SK-N-SH (cell line): ENCODE data around the gene RASAL2. TPM values are rescaled to one million over a fixed set of nuclear protein-coding genes. Genes with fewer than 3 reads are reported as not detected.
A peak's percentile ranks its signal among the peaks of the same experiment; 100 is the strongest.

Source experiments
- CTCF ChIA-PET: fragments of 300-600, 350-600 bp; formaldehyde crosslinking; extraction: SDS; loops from one replicate; lab custom pipeline; 2021; lab: Yijun Ruan, JAX
- POLR2A ChIA-PET: fragments of 350-600 bp; sonication (Branson Sonifier 250); formaldehyde crosslinking; extraction: SDS; loops from one replicate; lab custom pipeline; 2020; ENCODE audit warnings: antibody characterized with exemption, inconsistent platforms; lab: Yijun Ruan, JAX
- DNase-seq: peaks from one replicate; pipeline ENCODE4 v3.0.0; 2012
- H2AFZ ChIP-seq: fragments of 200-600 bp; sonication (generic); 2 replicates; pipeline ENCODE4 v1.8.1; 2016; ENCODE audit warnings: antibody characterized with exemption, mild to moderate bottlenecking, low read depth
- H3F3A ChIP-seq: fragments of 200-600 bp; sonication (generic); replicated peaks from 2 replicates; pipeline ENCODE3; 2016; ENCODE audit warnings: antibody characterized with exemption, mild to moderate bottlenecking; ENCODE audit not compliant: insufficient read depth
- H3K27ac ChIP-seq, 2 experiments: fragments of 200-500 bp in 1 of 2; fragments of 200-600 bp in 1 of 2; sonication (Bioruptor generic) in 1 of 2; sonication (generic), shearing (Covaris generic) in 1 of 2; 2 replicates each; pipeline versions ENCODE4 v1.5.1 to v1.6.1; 2014 to 2016; ENCODE audit warnings: low read depth in 2 of 2, inconsistent platforms in 1 of 2, low read length in 1 of 2, mild to moderate bottlenecking in 1 of 2, mixed read lengths in 1 of 2
- H3K27me3 ChIP-seq: fragments of 200-600 bp; sonication (generic), shearing (Covaris generic); 2 replicates; pipeline ENCODE4 v1.6.1; 2016; ENCODE audit warnings: mixed run types; ENCODE audit not compliant: insufficient read depth
- H3K36me3 ChIP-seq, 2 experiments: fragments of 200-500 bp in 1 of 2; fragments of 200-600 bp in 1 of 2; sonication (Bioruptor generic) in 1 of 2; sonication (generic) in 1 of 2; replicated peaks in 1 of 2; 2 replicates each; pipeline versions ENCODE3 to v1.5.1; 2014 to 2016; ENCODE audit warnings: low read length in 1 of 2, mild to moderate bottlenecking in 1 of 2; ENCODE audit not compliant: insufficient read depth in 2 of 2, control insufficient read depth in 1 of 2
- H3K4me1 ChIP-seq, 2 experiments: fragments of 200-500 bp in 1 of 2; fragments of 200-600 bp in 1 of 2; sonication (Bioruptor generic) in 1 of 2; sonication (generic), shearing (Covaris generic) in 1 of 2; 2 replicates each; pipeline versions ENCODE4 v1.5.1 to v1.6.1; 2014 to 2016; ENCODE audit warnings: low read depth in 1 of 2, low read length in 1 of 2, mixed run types in 1 of 2; ENCODE audit not compliant: insufficient read depth in 2 of 2, control insufficient read depth in 1 of 2
- H3K4me2 ChIP-seq: fragments of 200-600 bp; sonication (generic), shearing (Covaris generic); 2 replicates; pipeline ENCODE4 v1.6.1; 2017; ENCODE audit warnings: mixed run types
- H3K4me3 ChIP-seq, 2 experiments: fragments of 200-500 bp in 1 of 2; fragments of 200-600 bp in 1 of 2; sonication (Bioruptor generic) in 1 of 2; sonication (generic), shearing (Covaris generic) in 1 of 2; 2 replicates each; pipeline versions ENCODE4 v1.5.1 to v1.8.1; 2014 to 2016; ENCODE audit warnings: low read depth in 2 of 2, inconsistent platforms in 1 of 2, low read length in 1 of 2, mild to moderate bottlenecking in 1 of 2, mixed read lengths in 1 of 2, moderate library complexity in 1 of 2
- H3K79me2 ChIP-seq: fragments of 200-600 bp; sonication (generic); 2 replicates; pipeline ENCODE4 v1.8.1; 2017; ENCODE audit warnings: mild to moderate bottlenecking; ENCODE audit not compliant: insufficient read depth
- H3K9ac ChIP-seq: fragments of 200-600 bp; sonication (generic); 2 replicates; pipeline ENCODE4 v1.6.1; 2017; ENCODE audit warnings: mixed run types
- H3K9me2 ChIP-seq: fragments of 200-600 bp; sonication (generic); 2 replicates; pipeline ENCODE4 v1.6.1; 2017; ENCODE audit warnings: mixed run types
- H3K9me3 ChIP-seq: fragments of 200-600 bp; sonication (generic); 2 replicates; pipeline ENCODE4 v1.6.1; 2017; ENCODE audit warnings: mixed run types, mild to moderate bottlenecking, moderate library complexity
- H4K20me1 ChIP-seq: fragments of 200-600 bp; sonication (generic); 2 replicates; pipeline ENCODE4 v1.6.1; 2017; ENCODE audit warnings: mild to moderate bottlenecking, mixed run types; ENCODE audit not compliant: insufficient read depth
- CHD2 ChIP-seq: fragments of 150-350 bp; IDR thresholded peaks from 2 replicates; pipeline ENCODE4 v1.6.1; 2018; ENCODE audit warnings: low read length; ENCODE audit not compliant: partially characterized antibody
- ELF1 ChIP-seq: IDR thresholded peaks from 2 replicates; pipeline ENCODE4 v1.4.0; 2012
- EP300 ChIP-seq, 2 experiments: IDR thresholded peaks; 2 replicates each; pipeline versions ENCODE4 v1.4.0 to v1.6.1; 2012; ENCODE audit warnings: borderline replicate concordance in 1 of 2, low read depth in 1 of 2, low read length in 1 of 2
- EZH2phosphoT487 ChIP-seq: fragments of 200-600 bp; sonication (generic); IDR thresholded peaks from 2 replicates; pipeline ENCODE4 v1.6.1; 2017; ENCODE audit warnings: low read depth, mixed run types, mild to moderate bottlenecking, antibody characterized with exemption, moderate library complexity, borderline replicate concordance
- FOSL2 ChIP-seq: IDR thresholded peaks from 2 replicates; pipeline ENCODE4 v1.4.0; 2012; ENCODE audit warnings: low read depth, mild to moderate bottlenecking, moderate library complexity, borderline replicate concordance
- FOXJ3 ChIP-seq: sonication (generic); formaldehyde crosslinking; IDR thresholded peaks from 2 replicates; pipeline ENCODE4 v1.5.1; 2020; ENCODE audit warnings: mild to moderate bottlenecking, missing genetic modification reagents
- FOXM1 ChIP-seq: IDR thresholded peaks from 2 replicates; pipeline ENCODE4 v1.4.0; 2012; ENCODE audit warnings: low read depth, mild to moderate bottlenecking
- GABPA ChIP-seq: IDR thresholded peaks from 2 replicates; pipeline ENCODE4 v1.4.0; 2012; ENCODE audit warnings: low read depth, mild to moderate bottlenecking
- JUND ChIP-seq: IDR thresholded peaks from 2 replicates; pipeline ENCODE4 v1.4.0; 2012
- MEF2A ChIP-seq: IDR thresholded peaks from 2 replicates; pipeline ENCODE4 v1.4.0; 2012; ENCODE audit warnings: low read depth, borderline replicate concordance
- MXI1 ChIP-seq: IDR thresholded peaks from 2 replicates; pipeline ENCODE4 v1.6.1; 2012; ENCODE audit warnings: mild to moderate bottlenecking, low read depth, low read length, improper control_type of control experiment
- POLR2AphosphoS5 ChIP-seq: IDR thresholded peaks from 2 replicates; pipeline ENCODE4 v1.6.1; 2012; ENCODE audit warnings: low read depth, low read length
- RAD21 ChIP-seq: IDR thresholded peaks from 2 replicates; pipeline ENCODE4 v1.6.1; 2012; ENCODE audit warnings: mild to moderate bottlenecking, low read length
- RCOR1 ChIP-seq: fragments of 150-350 bp; IDR thresholded peaks from 2 replicates; pipeline ENCODE4 v1.6.1; 2017; ENCODE audit warnings: antibody characterized with exemption, low read length
- RXRA ChIP-seq: IDR thresholded peaks from 2 replicates; pipeline ENCODE4 v1.4.0; 2012; ENCODE audit warnings: low read depth, mild to moderate bottlenecking, borderline replicate concordance
- SMC3 ChIP-seq: IDR thresholded peaks from 2 replicates; pipeline ENCODE4 v1.6.1; 2012; ENCODE audit warnings: low read depth, low read length, improper control_type of control experiment
- TAF1 ChIP-seq: IDR thresholded peaks from 2 replicates; pipeline ENCODE4 v1.6.1; 2012; ENCODE audit warnings: low read depth, mild to moderate bottlenecking, low read length, moderate library complexity, borderline replicate concordance
- TCF12 ChIP-seq: IDR thresholded peaks from 2 replicates; pipeline ENCODE4 v1.4.0; 2012
- TEAD4 ChIP-seq: IDR thresholded peaks from 2 replicates; pipeline ENCODE4 v1.4.0; 2012; ENCODE audit warnings: mild to moderate bottlenecking, borderline replicate concordance; ENCODE audit not compliant: insufficient read depth
- YY1 ChIP-seq: IDR thresholded peaks from 2 replicates; pipeline ENCODE4 v1.4.0; 2012; ENCODE audit warnings: low read depth, mild to moderate bottlenecking
- WGBS: methylation state at CpG from one replicate; pipeline ENCODE4 v1.1.6; 2017; ENCODE audit warnings: low lambda C conversion rate; 5-methylcytosine and 5-hydroxymethylcytosine counted together
- polyA plus RNA-seq, 3 experiments: library from polyadenylated mRNA; depleted of rRNA; stranded (reverse); fragments of >200 nt; gene quantifications; 2 replicates each; pipeline ENCODE4 v1.2.3, GENCODE V29; 2012
- TF ChIP-seq, protein P1 (sequence below): IDR thresholded peaks from 2 replicates; pipeline ENCODE4 v1.4.0; 2012; ENCODE audit warnings: low read depth, borderline replicate concordance
- TF ChIP-seq, protein P2 (sequence below): IDR thresholded peaks from 2 replicates; pipeline ENCODE4; 2012
- TF ChIP-seq, protein P3 (sequence below): IDR thresholded peaks from 2 replicates; pipeline ENCODE4 v1.4.0; 2012; ENCODE audit warnings: low read depth, borderline replicate concordance

RASAL2 gene
- polyA plus RNA-seq, 1 of the 3 experiments (the other 2 are of a cell fraction): 6.9 TPM

DNA sequence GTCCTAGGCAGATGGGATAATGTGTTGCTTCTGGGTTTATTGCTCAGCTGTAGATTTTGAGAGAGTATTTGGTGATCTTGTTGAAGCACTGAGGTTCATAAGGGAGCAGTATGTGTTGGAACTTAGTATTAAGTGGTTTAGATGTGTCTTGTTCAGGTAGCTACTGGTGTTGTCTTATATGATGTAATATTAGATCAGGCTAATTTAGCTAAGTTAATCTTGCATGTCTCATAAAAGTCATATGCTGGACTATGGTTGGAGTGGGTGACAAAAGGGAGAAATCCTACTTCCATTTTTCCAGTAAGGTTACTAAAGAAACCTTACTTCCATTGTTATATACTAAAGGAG, 206.4 kb downstream of the RASAL2 start:
- CTCF ChIA-PET: interaction anchor here (0.6 to 2.9 kb wide), 42 partner anchors 8 to 781 kb away, joined by 3 to 64 read pairs (median 4); partner anchors contain the start of gene RASAL2
- Histone ChIP-seq H2AFZ (no peak overlapping the region), H3K36me3 (peaks cover 0 to 6% of the 10 kb centered on the region in 2 experiments)
- TF ChIP-seq ELF1 (no peak), JUND (no peak), MXI1 (no peak), MEF2A (no peak), FOSL2 (no peak), EP300 (IDR thresholded peaks at IDR 0.05; ENCODE audit: borderline replicate concordance in 1 of 2, low read depth in 1 of 2, low read length in 1 of 2) (no peak), POLR2AphosphoS5 (no peak), RCOR1 (no peak), FOXJ3 (CRISPR knock-in tag) (no peak), CHD2 (no peak), FOXM1 (no peak), YY1 (no peak), TCF12 (no peak), GABPA (no peak), EZH2phosphoT487 (no peak)
- TF ChIP-seq, protein P1, sequence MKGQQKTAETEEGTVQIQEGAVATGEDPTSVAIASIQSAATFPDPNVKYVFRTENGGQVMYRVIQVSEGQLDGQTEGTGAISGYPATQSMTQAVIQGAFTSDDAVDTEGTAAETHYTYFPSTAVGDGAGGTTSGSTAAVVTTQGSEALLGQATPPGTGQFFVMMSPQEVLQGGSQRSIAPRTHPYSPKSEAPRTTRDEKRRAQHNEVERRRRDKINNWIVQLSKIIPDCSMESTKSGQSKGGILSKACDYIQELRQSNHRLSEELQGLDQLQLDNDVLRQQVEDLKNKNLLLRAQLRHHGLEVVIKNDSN: no peak
- TF ChIP-seq, all 33 proteins: peak for 0
- Histone ChIP-seq H3K4me2 (no peak overlapping the region), H3K9me3 (no peaks in the 10 kb centered on the region), H3K4me3 (no peak overlapping the region; a peak in 1 of 4 replicates), H3K9ac (no peak overlapping the region), H3K27me3 (no peaks in the 10 kb centered on the region), H3K9me2 (no peaks in the 10 kb centered on the region), H4K20me1 (no peaks in the 10 kb centered on the region), H3K79me2 (peaks cover 13% of the 10 kb centered on the region; the same call in 1 of the 2 replicates), H3K27ac (peak overlapping the region; percentile 15 to 80; a peak in 3 of 4 replicates), H3K4me1 (peaks cover 3 to 4% of the 10 kb centered on the region in 2 experiments; a peak in 2 of 4 replicates), H3F3A (no peaks in the 10 kb centered on the region)
- DNase-seq: no peak
- POLR2A ChIA-PET: interaction anchor here (0.6 kb wide), 1 partner anchor 228 kb away, joined by 3 read pairs; no protein-coding TSS in a partner anchor

DNA sequence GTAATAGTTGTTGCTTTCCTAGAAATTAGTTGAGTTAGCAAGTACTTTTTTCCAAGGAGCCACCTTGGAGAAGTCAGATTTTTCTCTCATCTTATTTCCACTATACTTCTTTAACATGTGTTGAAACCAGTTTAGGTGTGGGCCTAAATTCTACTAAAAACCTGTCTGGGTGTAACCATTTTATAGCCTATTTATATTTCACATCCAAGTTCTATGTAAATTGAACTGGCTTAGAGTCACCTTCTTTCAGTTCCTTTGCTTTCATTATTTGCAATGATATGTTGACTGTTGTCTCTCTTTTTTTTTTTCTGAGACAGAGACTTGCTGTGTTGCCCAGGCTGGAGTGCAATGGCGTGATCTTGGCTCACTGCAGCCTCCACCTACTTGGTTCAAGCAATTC, 207.2 kb downstream of the RASAL2 start:
- H3K27ac ChIP-seq: peak overlapping the region in 1 of 2 experiments; percentile 80; a peak in 1 of 4 replicates
- no peaks in the 10 kb centered on the region for H3K9me2 ChIP-seq
- WGBS: 100% methylated on average over 1 of the region's 1 CpG
- no peak overlapping the region for H3K9ac ChIP-seq
- H3K36me3 ChIP-seq: peaks cover 0 to 6% of the 10 kb centered on the region in 2 experiments
- peaks cover 14% of the 10 kb centered on the region; the same call in 1 of the 2 replicates for H3K79me2 ChIP-seq
- no peak overlapping the region for H3K4me3 ChIP-seq
- no peak for TF ChIP-seq TAF1
- TF ChIP-seq, protein P2, sequence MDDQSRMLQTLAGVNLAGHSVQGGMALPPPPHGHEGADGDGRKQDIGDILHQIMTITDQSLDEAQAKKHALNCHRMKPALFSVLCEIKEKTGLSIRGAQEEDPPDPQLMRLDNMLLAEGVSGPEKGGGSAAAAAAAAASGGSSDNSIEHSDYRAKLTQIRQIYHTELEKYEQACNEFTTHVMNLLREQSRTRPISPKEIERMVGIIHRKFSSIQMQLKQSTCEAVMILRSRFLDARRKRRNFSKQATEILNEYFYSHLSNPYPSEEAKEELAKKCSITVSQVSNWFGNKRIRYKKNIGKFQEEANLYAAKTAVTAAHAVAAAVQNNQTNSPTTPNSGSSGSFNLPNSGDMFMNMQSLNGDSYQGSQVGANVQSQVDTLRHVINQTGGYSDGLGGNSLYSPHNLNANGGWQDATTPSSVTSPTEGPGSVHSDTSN: no peak
- no peak for TF ChIP-seq TEAD4
- TF ChIP-seq FOXJ3 (CRISPR knock-in tag): no peak
- no peak for TF ChIP-seq EP300 (IDR thresholded peaks at IDR 0.05; ENCODE audit: borderline replicate concordance in 1 of 2, low read depth in 1 of 2, low read length in 1 of 2)
- TF ChIP-seq, protein P3, sequence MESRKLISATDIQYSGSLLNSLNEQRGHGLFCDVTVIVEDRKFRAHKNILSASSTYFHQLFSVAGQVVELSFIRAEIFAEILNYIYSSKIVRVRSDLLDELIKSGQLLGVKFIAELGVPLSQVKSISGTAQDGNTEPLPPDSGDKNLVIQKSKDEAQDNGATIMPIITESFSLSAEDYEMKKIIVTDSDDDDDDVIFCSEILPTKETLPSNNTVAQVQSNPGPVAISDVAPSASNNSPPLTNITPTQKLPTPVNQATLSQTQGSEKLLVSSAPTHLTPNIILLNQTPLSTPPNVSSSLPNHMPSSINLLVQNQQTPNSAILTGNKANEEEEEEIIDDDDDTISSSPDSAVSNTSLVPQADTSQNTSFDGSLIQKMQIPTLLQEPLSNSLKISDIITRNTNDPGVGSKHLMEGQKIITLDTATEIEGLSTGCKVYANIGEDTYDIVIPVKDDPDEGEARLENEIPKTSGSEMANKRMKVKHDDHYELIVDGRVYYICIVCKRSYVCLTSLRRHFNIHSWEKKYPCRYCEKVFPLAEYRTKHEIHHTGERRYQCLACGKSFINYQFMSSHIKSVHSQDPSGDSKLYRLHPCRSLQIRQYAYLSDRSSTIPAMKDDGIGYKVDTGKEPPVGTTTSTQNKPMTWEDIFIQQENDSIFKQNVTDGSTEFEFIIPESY: no peak
- no peak for TF ChIP-seq FOXM1
- no peak for TF ChIP-seq RAD21
- no peak for TF ChIP-seq MXI1
- no peak for TF ChIP-seq RXRA
- no peak for TF ChIP-seq SMC3
- H3F3A ChIP-seq: no peaks in the 10 kb centered on the region
- H3K4me2 ChIP-seq: no peak overlapping the region
- H3K9me3 ChIP-seq: no peaks in the 10 kb centered on the region
- H3K27me3 ChIP-seq: no peaks in the 10 kb centered on the region
- DNase-seq: no peak
- CTCF ChIA-PET: interaction anchor here (0.6 to 2.8 kb wide), 11 partner anchors 11 to 702 kb away, joined by 3 to 64 read pairs (median 7); partner anchors contain the start of gene RASAL2
- POLR2A ChIA-PET: no interaction called here
- no peaks in the 10 kb centered on the region for H4K20me1 ChIP-seq
- H2AFZ ChIP-seq: no peak overlapping the region
- H3K4me1 ChIP-seq: peaks cover 3 to 4% of the 10 kb centered on the region in 2 experiments; a peak in 2 of 4 replicates
